ENCODE measurements around the gene DIS3L2.

Gene DIS3L2

GRCh38 chr2:232213176-232213575 is 251.7 kb downstream of the DIS3L2 start:
- no peak for TF ChIP-seq CTCF (IDR thresholded peaks at IDR 0.05)

- TF ChIP-seq CTCF (IDR thresholded peaks at IDR 0.05) = no peak
Observed at GRCh38 chr2:232214053-232214452, 252.5 kb downstream of the DIS3L2 start.

- TF ChIP-seq CTCF (IDR thresholded peaks at IDR 0.05) = no peak
Observed at GRCh38 chr2:232216028-232216427, 254.5 kb downstream of the DIS3L2 start.

GRCh38 chr2:232218778-232219495 is 257.4 kb downstream of the DIS3L2 start:
- TF ChIP-seq CTCF (IDR thresholded peaks at IDR 0.05) = no peak

- TF ChIP-seq CTCF (IDR thresholded peaks at IDR 0.05) = no peak
Observed at GRCh38 chr2:232219496-232219870, 258.0 kb downstream of the DIS3L2 start.

DNA sequence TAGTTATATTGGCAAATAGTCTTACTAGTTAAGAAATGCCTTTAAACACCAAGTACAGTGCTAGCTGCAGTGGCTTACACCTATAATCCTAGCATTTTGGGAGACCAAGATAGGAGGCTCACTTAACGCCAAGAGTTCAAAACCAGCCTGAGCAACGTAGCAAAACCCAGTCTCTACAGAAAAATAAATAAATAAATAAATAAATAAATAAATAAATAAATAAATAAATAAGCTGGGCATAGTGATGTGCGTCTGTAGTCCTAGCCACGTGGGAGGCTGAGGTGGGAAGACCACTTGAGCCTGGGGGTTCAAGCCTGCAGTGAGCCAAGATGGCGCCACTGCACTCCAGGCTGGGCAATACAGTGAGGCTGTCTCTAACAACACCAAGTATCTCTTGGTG is 258.4 kb downstream of the DIS3L2 start:
- TF ChIP-seq CTCF (IDR thresholded peaks at IDR 0.05) = no peak

DNA sequence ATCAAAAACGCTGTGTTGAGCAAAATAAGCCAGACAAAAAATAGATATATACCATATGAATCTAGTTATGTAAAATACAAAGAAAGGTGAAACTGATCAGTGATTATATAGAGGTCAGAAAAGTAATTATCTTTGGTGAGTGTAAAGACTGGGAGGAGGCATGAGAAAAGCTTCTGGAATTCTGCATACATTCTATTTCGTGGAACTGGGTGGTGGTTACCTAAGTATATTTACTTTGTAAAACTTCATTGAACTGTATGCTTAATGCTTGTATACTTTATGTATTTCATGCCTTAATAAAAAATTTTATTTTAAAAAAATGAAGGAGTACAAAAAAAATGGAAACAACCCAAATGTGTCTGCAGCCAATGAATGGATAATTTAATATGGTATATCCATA is 263.9 kb downstream of the DIS3L2 start:
- TF ChIP-seq CTCF (IDR thresholded peaks at IDR 0.05) = no peak

GRCh38 chr2:232225895-232226294 is 264.4 kb downstream of the DIS3L2 start:
- no peak for TF ChIP-seq CTCF (IDR thresholded peaks at IDR 0.05)
